ENCODE measurements around the gene CA11. TPM values are rescaled to one million over a fixed set of nuclear protein-coding genes. Genes with fewer than 3 reads are reported as not detected.

Gene CA11
- total RNA-seq, 1 donor from 2014 or later, result 7.8 TPM

DNA sequence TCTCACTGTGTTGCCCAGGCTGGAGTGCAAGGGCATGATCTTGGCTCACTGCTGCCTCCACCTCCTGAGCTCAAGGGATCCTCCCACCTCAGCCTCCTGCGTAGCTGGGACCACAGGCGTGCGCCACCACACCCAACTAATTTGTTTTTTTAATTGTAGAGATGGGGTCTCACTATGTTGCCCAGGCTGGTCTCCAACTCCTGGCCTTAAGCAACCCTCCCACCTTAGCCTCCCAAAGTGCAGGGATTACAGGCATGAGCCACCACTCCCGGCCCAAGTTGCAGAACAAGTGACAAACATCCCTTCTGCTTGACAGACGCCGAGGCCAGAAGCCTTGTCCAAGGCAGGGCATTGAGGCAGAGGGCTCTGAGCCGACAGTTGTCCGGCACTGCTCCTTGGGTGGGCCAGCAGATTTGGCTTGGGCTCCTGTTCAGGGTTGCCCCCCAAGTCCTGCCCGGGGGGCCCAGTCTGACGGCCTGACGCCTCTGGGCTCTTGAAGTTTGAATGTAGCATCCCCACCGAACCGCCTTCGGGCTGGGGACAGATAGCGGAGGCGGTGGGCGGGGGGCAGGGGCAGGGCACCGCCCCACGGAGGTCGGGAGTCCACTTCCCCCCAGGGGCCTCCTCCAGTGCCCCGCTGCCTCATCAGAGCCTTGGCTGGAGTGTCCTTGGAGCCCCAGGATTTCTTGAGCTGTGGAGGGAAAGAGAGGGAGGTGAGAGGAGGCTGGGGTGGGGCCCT, 45.1 kb downstream of the CA11 start:
- Mint-ChIP-seq H3K27ac (ENCODE audit: unreplicated experiment) (no peak overlapping the region), H3K36me3 (ENCODE audit: unreplicated experiment) (no peaks in the 10 kb centered on the region), H3K4me3 (ENCODE audit: unreplicated experiment) (no peak overlapping the region), H3K27me3 (ENCODE audit: unreplicated experiment) (no peaks in the 10 kb centered on the region), H3K9me3 (ENCODE audit: unreplicated experiment) (peaks cover 3% of the 10 kb centered on the region), H3K4me1 (ENCODE audit: low read depth, unreplicated experiment) (no peaks in the 10 kb centered on the region)
- no peak for DNase-seq
- no peak for TF ChIP-seq CTCF (IDR thresholded peaks at IDR 0.05; ENCODE audit: partially characterized antibody, unreplicated experiment)

DNA sequence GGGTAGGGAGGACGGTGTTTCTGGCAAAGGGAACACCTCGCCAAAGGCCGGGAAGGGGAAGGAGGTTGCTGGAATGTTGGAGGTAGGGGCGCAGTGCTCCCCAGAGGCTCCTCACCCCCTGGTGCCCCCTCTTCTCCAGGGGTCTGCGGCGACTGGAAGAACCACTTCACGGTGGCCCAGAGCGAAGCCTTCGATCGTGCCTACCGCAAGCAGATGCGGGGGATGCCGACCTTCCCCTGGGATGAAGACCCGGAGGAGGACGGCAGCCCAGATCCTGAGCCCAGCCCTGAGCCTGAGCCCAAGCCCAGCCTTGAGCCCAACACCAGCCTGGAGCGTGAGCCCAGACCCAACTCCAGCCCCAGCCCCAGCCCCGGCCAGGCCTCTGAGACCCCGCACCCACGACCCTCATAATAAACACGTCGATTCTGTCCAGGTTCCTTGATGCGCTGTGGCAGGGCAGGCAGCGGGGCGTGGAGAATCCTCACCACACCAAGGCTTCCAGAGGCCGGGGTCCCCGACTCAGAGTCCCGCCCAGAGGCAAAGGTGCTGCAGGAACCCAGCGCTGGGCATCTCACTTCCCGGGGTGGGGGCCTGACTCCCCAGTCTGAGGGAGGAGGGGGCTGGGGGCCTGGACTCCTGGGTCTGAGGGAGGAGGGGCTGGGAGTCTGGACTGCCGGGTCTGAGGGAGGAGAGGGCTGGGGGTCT, 46.8 kb downstream of the CA11 start:
- Mint-ChIP-seq H3K27me3 (ENCODE audit: unreplicated experiment) (no peaks in the 10 kb centered on the region), H3K4me1 (ENCODE audit: low read depth, unreplicated experiment) (no peaks in the 10 kb centered on the region), H3K4me3 (ENCODE audit: unreplicated experiment) (no peak overlapping the region), H3K27ac (ENCODE audit: unreplicated experiment) (no peak overlapping the region), H3K36me3 (ENCODE audit: unreplicated experiment) (no peaks in the 10 kb centered on the region), H3K9me3 (ENCODE audit: unreplicated experiment) (peaks cover 3% of the 10 kb centered on the region)
- DNase-seq, result no peak
- TF ChIP-seq CTCF (IDR thresholded peaks at IDR 0.05; ENCODE audit: partially characterized antibody, unreplicated experiment), result no peak

DNA sequence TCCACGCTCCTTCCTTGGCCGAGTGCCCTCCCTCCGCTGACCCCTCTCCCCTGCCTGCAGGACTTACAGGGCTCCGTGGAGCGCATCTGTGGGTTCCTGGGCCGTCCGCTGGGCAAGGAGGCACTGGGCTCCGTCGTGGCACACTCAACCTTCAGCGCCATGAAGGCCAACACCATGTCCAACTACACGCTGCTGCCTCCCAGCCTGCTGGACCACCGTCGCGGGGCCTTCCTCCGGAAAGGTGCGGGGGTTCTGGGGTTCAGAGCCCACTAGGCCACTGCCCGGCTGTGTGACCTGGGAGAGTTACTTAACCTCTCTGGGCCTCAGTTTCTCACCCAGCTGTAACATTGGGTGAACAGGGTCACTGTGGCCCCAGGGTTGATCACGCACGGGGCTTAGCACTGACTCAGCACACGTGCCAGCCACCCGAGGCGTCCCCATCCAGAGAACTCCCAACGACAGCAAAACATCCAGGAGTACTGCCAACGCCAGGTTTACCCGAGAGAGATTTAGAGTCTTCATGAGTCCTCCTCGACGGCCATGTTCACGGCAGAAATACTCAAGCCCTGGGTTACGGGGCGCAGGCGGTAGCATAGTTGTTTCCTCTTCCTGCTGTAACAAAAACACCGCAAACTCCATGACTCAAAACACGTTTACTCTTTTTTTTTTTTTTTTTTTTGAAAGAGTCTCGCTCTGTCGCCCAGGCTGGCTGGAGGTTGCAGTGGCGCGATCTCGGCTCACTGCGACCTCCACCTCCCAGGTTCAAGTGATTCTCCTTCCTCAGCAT, 49.1 kb downstream of the CA11 start:
- Mint-ChIP-seq H3K4me1 (ENCODE audit: low read depth, unreplicated experiment) (no peaks in the 10 kb centered on the region), H3K27ac (ENCODE audit: unreplicated experiment) (no peak overlapping the region), H3K4me3 (ENCODE audit: unreplicated experiment) (no peak overlapping the region), H3K27me3 (ENCODE audit: unreplicated experiment) (no peaks in the 10 kb centered on the region), H3K9me3 (ENCODE audit: unreplicated experiment) (peaks cover 3% of the 10 kb centered on the region), H3K36me3 (ENCODE audit: unreplicated experiment) (no peaks in the 10 kb centered on the region)
- TF ChIP-seq CTCF (IDR thresholded peaks at IDR 0.05; ENCODE audit: partially characterized antibody, unreplicated experiment), result no peak
- DNase-seq, result no peak

- Mint-ChIP-seq H3K9me3 (ENCODE audit: unreplicated experiment) (peaks cover 3% of the 10 kb centered on the region), H3K4me1 (ENCODE audit: low read depth, unreplicated experiment) (no peaks in the 10 kb centered on the region), H3K27me3 (ENCODE audit: unreplicated experiment) (no peaks in the 10 kb centered on the region), H3K27ac (ENCODE audit: unreplicated experiment) (no peak overlapping the region), H3K4me3 (ENCODE audit: unreplicated experiment) (no peak overlapping the region), H3K36me3 (ENCODE audit: unreplicated experiment) (no peaks in the 10 kb centered on the region)
- no peak for DNase-seq
- TF ChIP-seq CTCF (IDR thresholded peaks at IDR 0.05; ENCODE audit: partially characterized antibody, unreplicated experiment), result no peak
Measured at GRCh38 chr19:48596237-48596636, 49.8 kb downstream of the CA11 start.

Measured in glutamatergic neuron (in vitro differentiated cells).